ENCODE data around the gene WDR72. TPM values are rescaled to one million over a fixed set of nuclear protein-coding genes. Genes with fewer than 3 reads are reported as not detected.
"Not testable (repeated sequence)": the region's sequence is repeated elsewhere in the genome, so short reads cannot be mapped to it uniquely, and the experiment has no call there.

WDR72 gene
- total and polyA plus RNA-seq, 7 donors, result under 0.01 to 3.6 (median 0.22) TPM; not detected in 1

DNA sequence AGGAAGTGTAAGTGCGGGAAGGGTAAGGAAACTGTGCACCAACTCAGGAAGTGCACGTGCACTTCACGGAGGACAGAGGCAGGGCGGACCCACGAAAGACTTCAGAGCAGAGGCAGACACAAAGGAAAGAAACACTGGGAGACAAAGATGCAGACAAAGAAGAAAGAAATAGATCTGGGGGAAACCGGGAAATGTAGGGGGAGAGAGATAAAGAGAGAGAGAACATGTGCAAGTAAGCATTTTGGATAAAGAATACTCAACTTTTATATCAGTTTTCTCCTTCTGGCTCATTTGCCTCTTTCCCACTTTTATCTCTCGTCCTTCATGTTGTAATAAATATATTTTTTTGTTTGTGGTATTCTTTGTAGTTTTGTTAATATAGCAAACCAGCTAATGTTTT, 204.2 kb downstream of the WDR72 start:
- TF ChIP-seq POLR2A (IDR thresholded peaks at IDR 0.05) (no peak), POLR2AphosphoS5 (IDR thresholded peaks at IDR 0.05) (no peak), EP300 (IDR thresholded peaks at IDR 0.05) (no peak), CTCF (IDR thresholded peaks at IDR 0.05) (no peak)
- no peak overlapping the region for H3K4me3 ChIP-seq
- H3K4me1 ChIP-seq, result no peaks in the 10 kb centered on the region
- no peaks in the 10 kb centered on the region for H3K27me3 ChIP-seq
- no peaks in the 10 kb centered on the region for H3K9me3 ChIP-seq
- no peak overlapping the region for H3K27ac ChIP-seq
- no peak for DNase-seq
- no peaks in the 10 kb centered on the region for H3K36me3 ChIP-seq
- intact Hi-C loops (cut with DNase I), result no loop called here
- WGBS, 2 donors, result 54 to 86% methylated on average over 7 of the region's 7 CpGs

GRCh38 chr15:53549697-53550305, 209.7 kb downstream of the WDR72 start:
- Histone ChIP-seq H3K4me3 (no peak overlapping the region), H3K27ac (no peak overlapping the region), H3K36me3 (no peaks in the 10 kb centered on the region), H3K27me3 (no peaks in the 10 kb centered on the region), H3K4me1 (no peaks in the 10 kb centered on the region), H3K9me3 (no peaks in the 10 kb centered on the region)
- intact Hi-C loops (cut with DNase I), result no loop called here
- no peak for DNase-seq
- no peak for TF ChIP-seq POLR2A (IDR thresholded peaks at IDR 0.05)
- TF ChIP-seq CTCF (IDR thresholded peaks at IDR 0.05), result no peak
- no peak for TF ChIP-seq EP300 (IDR thresholded peaks at IDR 0.05)
- TF ChIP-seq POLR2AphosphoS5 (IDR thresholded peaks at IDR 0.05), result no peak
- WGBS, 2 donors, result 15 to 62% methylated on average over 3 of the region's 3 CpGs

GRCh38 chr15:53548236-53548635, 211.2 kb downstream of the WDR72 start:
- WGBS, 2 donors, result 75 to 86% methylated on average over 4 of the region's 4 CpGs
- H3K4me3 ChIP-seq, result no peak overlapping the region
- no peak for DNase-seq
- no peaks in the 10 kb centered on the region for H3K9me3 ChIP-seq
- H3K27ac ChIP-seq, result no peak overlapping the region
- intact Hi-C loops (cut with DNase I), result no loop called here
- no peaks in the 10 kb centered on the region for H3K36me3 ChIP-seq
- H3K4me1 ChIP-seq, result no peaks in the 10 kb centered on the region
- H3K27me3 ChIP-seq, result no peaks in the 10 kb centered on the region
- TF ChIP-seq EP300 (IDR thresholded peaks at IDR 0.05) (no peak), CTCF (IDR thresholded peaks at IDR 0.05) (no peak), POLR2AphosphoS5 (IDR thresholded peaks at IDR 0.05) (no peak), POLR2A (IDR thresholded peaks at IDR 0.05) (no peak)

DNA sequence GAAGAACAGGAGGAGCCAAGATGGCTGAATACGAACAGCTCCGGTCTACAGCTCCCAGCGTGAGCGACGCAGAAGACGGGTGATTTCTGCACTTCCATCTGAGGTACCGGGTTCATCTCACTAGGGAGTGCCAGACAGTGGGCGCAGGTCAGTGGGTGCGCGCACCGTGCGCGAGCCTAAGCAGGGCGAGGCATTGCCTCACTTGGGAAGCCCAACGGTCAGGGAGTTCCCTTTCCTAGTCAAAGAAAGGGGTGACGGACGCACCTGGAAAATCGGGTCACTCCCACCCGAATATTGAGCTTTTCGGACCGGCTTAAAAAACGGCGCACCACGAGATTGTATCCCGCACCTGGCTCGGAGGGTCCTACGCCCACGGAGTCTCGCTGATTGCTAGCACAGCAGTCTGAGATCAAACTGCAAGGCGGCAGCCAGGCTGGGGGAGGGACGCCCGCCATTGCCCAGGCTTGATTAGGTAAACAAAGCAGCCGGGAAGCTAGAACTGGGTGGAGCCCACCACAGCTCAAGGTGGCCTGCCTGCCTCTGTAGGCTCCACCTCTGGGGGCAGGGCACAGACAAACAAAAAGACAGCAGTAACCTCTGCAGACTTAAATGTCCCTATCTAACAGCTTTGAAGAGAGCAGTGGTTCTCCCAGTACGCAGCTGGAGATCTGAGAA, 218.7 kb downstream of the WDR72 start:
- H3K27me3 ChIP-seq; H3K27ac ChIP-seq; H3K36me3 ChIP-seq; intact Hi-C loops (cut with DNase I); H3K9me3 ChIP-seq; DNase-seq; H3K4me1 ChIP-seq; H3K4me3 ChIP-seq: not testable (repeated sequence)
- WGBS, 2 donors, result 93 to 96% methylated on average over 34 of the region's 34 CpGs

- 91 to 93% methylated on average over 3 of the region's 3 CpGs for WGBS, 2 donors
- no peaks in the 10 kb centered on the region for H3K4me1 ChIP-seq
- H3K4me3 ChIP-seq, result no peak overlapping the region
- TF ChIP-seq EP300 (IDR thresholded peaks at IDR 0.05) (no peak), POLR2A (IDR thresholded peaks at IDR 0.05) (no peak), POLR2AphosphoS5 (IDR thresholded peaks at IDR 0.05) (no peak), CTCF (IDR thresholded peaks at IDR 0.05) (no peak)
- H3K27ac ChIP-seq, result no peak overlapping the region
- intact Hi-C loops (cut with DNase I), result no loop called here
- no peaks in the 10 kb centered on the region for H3K9me3 ChIP-seq
- H3K36me3 ChIP-seq, result no peaks in the 10 kb centered on the region
- no peaks in the 10 kb centered on the region for H3K27me3 ChIP-seq
- no peak for DNase-seq
Measured at GRCh38 chr15:53539878-53540277, 219.6 kb downstream of the WDR72 start.
